ENCODE measurements around the gene CASP10.
"Not testable (repeated sequence)": the region's sequence is repeated elsewhere in the genome, so short reads cannot be mapped to it uniquely, and the experiment has no call there.

CASP10 gene, protein sequence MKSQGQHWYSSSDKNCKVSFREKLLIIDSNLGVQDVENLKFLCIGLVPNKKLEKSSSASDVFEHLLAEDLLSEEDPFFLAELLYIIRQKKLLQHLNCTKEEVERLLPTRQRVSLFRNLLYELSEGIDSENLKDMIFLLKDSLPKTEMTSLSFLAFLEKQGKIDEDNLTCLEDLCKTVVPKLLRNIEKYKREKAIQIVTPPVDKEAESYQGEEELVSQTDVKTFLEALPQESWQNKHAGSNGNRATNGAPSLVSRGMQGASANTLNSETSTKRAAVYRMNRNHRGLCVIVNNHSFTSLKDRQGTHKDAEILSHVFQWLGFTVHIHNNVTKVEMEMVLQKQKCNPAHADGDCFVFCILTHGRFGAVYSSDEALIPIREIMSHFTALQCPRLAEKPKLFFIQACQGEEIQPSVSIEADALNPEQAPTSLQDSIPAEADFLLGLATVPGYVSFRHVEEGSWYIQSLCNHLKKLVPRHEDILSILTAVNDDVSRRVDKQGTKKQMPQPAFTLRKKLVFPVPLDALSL

DNA sequence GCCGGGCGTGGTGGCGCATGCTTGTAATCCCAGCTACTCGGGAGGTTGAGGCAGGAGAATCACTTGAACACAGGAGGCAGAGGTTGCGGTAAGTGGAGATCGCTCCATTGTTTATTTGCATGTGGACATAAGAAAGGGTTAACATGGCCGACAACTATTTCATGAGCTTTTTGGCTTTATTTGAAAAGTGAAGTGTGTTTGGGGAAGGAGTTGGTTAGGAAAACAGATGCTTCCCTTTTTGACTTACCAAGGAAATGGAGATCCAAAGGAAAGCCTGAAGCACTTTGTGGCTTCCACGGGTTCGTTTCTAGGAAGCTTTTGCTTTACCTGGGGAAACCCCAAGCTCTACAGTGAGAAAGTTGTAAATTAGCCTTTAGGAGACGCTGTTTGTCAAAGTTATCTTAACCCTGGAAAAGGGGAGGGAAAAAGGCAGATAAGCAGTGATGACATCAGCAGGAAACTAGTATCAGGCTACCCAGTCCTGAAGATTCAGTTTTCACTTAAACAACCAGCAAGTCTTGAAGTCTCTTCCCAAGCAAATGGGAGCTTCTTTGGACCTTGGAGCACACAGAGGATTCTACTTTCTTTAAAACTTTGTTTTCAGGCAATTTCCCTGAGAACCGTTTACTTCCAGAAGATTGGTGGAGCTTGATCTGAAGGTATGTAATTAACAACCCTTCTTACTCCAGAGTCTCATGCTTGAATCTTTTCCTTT lies at the start of gene CASP10:
TSS of gene CASP10 (plus strand) at position 492 of the 715 bp plus-strand sequence. CDS start 2,637 bp downstream, outside the sequence.
- DNase-seq: no peak

DNA sequence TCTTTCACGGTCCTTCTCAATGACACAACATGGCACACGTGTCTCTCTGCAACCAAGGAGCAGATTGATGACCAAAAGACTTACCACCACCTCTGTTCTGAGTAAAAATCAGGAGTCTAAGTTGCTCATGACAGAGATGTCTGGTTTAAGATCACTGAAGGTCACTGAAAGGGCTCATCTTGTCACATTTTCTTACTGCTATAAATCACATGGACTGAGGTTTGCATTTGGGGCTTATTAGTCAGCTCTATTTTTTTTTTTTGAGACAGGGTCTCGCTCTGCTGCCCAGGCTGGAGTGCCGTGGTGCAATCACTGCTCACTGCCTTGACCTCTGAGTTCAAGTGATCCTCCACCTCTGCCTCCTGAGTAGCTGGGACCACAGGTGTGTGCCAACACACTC lies 47.6 kb upstream of the CASP10 start:
- no peak for DNase-seq

DNA sequence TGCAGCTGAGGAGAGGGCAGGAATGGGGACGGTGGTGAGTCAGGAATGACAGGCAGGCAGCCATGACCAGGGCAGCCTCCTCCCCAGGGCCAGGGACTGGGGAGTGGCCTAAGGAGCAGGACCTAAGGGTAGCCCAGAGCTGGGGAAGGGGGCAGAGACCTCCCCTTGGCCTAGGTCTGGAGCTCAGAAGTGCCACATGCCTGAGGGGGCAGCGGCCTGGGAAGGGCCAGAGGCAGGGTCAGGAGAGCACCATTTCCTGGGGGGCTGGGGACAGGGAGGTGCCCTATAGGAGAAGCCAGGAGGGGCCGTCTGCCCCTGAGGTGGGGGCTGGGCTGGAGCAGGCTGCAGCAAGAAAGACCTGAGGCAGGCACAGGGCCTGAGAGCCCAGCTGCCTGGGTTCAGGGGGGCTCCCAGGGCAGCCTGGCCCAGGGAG lies 46.0 kb upstream of the CASP10 start:
- no peak for DNase-seq

DNA sequence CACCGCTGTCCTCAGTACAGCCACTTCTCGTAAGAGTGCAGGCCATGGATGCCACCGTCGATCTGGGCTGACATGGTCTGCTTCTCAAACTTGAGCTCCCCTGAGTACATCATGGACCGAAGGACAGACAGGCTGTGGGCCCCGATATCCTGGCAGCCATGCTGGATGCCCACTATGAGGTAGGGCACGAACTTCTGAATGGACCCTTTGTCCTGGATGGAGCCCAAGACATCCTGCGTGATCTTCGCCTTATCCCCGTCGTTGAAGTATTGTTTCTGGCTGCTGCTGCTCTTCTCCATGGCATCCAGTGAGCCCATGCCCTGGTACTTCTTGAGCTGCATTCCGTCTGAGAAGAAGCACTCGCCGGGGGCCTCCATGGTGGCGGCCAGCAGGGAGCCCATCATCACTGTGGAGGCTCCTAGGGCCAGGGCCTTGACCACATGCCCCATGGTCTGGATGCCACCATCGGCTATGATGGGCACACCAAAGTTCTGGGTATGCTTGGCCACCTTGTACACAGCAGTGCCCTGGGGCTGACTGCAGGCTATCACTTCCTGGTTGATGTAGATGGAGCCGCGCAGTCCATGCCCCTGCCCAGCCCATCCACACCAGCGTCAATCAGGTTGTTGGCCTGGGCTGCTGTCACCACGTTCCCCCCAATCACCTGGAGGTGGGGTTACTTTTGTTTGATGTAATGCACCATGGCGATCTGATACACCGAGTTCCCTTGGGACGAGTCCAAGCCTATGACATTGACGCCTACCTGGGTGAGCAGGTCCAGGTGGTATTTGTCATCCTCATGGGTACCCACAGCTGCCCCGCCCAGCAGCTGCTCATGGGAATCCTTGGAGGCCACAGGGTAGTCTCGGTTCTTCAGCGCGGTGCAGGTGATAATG lies 45.2 kb upstream of the CASP10 start:
- DNase-seq: no peak

DNA sequence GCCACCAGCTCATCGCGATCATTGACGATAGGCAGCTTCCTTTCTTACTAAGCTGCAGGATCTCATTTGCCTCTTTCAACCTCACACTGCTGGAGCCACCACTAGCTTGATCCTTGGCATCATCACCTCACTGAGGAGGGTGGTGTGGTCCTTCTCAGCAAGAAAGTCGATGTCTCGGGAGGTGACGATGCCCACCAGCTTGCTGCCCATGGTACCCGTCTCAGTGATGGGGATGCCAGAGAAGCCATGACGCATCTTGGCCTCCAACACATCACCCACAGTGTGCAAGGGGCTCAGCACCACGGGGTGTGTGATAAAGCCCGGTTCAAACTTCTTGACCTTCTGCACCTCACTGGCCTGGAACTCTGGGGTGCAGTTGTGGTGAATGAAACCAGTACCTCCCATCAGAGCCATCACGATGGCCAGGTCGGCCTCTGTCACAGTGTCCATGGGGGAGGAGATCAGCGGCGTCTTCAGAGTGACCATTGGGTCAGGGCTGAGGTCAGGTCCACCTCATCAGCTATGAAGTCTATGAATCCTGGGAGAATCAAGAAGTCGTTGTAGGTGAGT lies 44.5 kb upstream of the CASP10 start:
- no peak for DNase-seq

DNA sequence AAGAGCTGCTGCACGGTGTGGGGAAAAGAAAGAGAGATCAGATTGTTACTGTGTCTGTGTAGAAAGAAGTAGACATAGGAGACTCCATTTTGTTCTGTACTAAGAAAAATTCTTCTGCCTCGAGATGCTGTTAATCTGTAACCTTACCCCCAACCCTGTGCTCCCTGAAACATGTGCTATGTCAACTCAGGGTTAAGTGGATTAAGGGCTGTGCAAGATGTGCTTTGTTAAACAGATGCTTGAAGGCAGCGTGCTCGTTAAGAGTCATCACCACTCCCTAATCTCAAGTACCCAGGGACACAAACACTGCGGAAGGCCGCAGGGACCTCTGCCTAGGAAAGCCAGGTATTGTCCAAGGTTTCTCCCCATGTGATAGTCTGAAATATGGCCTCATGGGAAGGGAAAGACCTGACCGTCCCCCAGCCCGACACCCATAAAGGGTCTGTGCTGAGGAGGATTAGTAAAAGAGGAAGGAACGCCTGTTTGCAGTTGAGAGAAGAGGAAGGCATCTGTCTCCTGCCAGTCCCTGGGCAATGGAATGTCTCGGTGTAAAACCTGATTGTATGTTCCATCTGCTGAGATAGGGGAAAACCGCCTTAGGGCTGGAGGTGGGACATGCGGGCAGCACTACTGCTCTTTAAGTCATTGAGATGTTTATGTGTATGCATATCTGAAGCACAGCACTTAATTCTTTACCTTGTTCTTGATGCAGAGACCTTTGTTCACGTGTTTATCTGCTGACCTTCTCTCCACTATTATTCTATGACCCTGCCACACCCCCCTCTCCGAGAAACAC lies 43.8 kb upstream of the CASP10 start:
- not testable (repeated sequence) for DNase-seq

DNA sequence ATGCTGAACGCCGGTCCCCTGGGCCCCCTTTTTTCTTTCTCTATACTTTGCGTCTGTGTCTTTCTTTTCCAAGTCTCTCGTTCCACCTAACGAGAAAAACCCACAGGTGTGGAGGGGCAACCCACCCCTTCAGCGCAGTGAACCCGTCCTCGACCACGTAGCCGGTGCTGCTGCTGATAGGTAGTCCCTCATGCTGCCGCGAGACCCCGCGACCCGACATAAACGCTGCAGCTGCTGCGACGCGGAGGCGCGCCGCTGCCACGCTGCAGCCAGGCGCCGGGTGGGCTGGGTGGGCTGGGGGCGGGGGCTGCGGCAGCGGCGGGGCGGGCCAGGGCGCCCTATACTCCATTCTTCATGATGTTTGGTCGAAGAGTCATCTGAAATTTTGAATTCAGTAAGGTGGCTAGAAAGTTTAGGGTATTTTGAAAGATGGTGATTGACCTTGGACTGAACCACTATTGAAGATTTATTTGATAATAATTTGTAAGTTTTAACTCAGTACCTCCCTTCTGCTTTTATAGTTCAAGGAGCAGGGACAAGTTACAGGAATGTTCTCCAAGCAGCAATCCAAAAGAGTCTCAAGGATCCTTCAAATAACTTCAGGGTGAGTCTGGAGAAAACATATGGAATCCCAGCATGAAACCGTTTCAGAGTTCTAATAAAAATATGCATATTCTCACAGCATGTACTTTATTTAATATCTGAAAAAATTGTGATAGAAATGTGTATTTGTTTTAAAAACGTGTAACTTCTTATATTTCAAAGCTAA lies 42.9 kb upstream of the CASP10 start:
- DNase-seq: no peak

DNA sequence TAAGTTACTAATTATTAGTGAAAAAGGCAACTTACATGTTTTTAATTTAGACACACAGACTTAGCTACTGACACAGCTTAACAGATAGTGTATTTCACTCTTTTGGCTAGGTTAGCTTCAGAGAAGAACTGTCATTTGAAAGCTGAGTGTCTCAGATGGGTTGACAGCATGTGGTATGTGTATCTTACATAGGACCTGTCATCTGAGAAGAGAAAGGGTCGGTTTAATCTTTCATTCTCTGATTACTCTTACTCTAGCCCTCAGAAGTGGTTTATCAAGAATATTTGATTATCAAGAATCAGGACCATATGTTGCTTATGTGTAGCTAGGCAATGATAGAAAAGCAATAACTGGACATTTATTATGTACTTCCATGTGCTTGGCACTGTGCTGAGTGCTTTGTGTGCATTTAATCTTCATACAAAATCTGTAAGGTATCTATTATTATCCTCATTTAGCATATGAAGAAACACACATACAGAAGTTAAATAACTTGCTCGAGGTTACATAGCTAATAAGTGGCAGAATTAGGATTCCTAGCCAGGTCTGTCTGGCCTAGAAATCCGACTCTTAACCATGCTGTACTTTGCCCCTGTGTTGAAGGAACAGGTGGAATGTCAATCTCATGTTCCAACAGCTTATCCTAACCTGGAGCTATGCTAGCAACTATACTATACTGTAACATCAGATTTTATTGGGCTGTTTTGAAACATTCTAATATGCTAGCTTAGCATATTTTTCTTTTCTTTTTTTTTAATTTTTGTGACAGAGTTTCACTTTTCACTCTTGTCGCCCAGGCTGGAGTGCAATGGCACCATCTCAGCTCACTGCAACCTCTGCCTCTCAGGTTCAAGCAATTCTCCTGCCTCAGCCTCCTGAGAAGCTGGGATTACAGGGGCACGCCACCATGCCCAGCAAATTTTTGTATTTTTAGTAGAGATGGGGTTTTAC lies 38.6 kb upstream of the CASP10 start:
- no peak for DNase-seq

DNA sequence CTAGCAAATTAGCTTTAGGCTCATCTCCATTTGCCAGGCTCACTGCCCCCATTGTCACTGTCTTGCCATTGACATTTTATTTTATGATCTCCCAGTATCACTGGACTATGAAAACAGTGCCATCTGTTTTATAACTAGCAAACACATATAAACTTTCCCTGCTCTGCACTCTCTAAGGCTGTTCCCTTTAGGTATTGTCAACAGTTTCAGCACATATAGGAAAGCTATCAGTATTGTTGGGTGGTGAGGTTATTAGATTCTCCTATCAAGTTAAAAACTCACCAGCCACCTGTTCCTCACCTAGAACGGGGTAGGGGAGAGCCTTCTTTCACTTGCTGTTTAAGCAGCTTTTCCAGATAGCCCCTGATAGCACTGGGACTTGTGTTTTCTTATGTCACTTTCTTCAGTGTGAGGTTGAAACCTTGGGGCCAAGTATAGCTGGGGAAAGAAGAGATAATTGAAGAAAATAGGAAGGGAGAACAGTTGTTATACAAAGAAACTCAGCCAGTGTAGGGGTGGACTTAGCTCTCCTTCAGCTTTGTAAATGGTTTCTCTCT lies 34.4 kb upstream of the CASP10 start:
- DNase-seq: no peak

DNA sequence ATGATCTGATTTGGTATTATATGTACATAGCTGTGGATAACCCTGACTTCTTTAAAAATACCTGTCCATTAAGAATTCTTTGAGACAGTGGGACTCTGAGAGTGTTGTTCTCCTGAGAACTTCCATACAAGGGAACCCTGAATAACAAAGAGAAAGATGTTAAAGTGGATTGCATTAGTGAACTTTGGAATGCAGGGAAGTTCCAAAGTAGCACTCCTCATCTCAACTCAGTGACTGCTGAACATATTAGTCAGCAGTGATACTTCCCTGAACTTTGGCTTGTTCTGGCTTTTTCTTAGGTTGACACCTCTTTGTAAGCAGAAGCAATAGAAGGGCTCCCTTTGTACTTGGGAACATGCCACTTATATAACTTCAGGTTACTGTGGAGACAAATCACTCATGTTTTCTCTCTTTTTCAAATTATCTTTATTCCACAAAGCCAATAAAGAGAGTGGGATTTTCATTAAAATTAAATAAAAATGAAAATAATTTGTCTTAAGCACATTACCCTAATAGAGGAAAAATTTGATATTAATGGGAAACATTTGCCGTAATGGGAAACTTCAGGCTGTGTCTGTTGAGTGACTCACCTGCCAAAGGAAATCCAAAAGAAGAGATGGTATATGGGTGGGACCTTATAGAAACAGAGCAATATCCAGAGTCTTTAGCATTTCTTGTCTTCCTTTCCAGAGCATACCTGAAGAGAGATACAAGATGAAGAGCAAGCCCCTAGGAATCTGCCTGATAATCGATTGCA lies 33.7 kb upstream of the CASP10 start:
- no peak for DNase-seq

DNA sequence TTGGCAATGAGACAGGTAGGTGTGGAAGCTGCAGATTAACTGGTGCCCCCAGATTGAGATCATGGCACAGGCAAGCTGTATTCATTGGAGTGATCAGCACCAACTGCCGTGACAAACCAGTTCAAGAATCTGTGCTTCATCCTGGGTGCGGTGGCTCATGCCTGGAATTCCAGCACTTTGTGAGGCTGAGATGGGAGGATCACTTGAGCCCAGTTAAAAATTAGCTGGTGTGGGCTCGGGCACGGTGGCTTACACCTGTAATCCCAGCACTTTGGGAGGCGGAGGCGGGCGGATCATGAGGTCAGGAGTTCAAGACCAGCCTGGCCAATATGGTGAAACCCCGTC lies 33.1 kb upstream of the CASP10 start:
- not testable (repeated sequence) for DNase-seq

DNA sequence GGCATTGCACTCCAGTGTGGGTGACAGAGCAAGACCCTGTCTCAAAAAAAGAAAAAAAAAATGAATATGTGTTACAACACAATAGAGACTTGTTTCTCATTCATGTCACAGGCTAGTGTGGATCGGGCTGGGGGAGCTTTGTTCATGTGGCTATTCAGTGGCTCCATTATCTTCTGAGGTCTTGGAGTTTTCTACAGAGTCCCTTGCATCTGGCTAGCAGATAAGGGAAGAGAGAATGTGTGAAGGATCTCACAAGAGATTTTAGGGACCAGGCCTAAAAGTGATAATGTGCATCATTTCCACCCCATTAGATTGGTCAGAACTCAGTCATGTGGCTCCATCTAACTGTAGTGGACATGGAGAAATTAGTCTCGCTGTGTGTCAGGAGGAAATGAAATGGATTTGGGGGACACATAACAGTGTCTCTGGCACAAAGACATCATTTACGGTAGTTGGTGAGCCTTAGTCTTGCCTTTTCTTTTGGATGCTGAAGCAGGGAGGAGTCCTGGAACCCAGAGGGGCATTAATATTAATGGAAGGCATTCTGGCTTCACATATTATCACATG lies 32.4 kb upstream of the CASP10 start:
- DNase-seq: no peak

DNA sequence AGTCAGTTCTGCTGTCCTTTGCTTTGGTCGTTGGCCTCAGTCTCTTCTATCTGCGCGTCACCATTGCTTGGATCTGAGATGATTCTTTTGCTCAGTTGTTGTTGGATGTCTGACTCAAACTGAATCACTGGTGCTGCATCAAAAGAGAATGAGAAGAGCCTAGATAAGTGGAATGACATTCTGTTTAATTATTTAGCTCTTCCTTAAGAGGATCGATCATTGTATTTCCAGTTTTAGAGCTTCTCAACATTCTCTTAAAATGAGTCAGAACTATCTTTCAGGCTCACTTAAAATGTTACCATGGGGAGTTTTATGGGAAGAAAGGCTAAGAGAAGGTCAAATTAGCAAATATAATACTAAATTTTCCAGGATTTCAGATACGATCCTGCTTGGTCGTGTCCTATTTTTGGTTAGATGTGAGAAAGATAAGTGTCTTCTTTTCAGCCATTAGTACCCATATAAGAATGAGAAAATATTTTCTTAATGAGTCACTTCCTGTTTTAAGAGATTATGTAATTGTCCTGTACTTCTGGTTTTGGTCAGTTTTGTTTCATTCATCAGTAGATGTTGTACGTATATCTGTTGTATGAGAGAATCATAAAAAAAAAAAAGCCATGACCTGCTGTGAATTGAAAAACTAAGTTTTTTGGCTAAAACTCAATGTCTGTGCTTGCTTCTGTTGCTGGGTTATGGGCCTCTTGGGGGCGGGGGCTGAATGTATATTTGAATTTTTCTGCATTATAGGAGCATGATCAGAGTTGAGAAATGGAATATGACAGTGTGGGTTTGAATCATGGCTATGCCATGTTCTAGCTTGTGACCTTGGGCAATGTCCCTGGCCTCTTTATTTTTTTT lies 31.6 kb upstream of the CASP10 start:
- no peak for DNase-seq

DNA sequence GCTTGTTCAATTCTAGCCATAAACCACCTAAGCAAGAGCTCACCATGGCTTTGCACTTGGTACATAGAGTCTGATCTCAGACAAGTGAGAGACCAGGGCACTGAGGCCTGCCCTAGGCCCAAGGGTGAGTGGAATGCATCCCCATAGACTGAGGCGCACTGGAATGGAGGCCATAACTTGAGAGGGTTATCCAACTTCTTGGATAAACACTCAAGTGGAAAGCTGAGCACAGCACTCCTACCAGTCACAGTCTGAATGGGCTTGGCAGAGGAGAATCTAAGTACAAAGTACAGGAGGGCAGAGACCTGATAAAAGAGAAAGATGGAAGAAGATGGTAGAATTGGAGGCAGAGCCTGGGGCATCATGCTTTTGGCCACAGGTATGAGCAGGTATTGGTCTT lies 30.4 kb upstream of the CASP10 start:
- DNase-seq: no peak

DNA sequence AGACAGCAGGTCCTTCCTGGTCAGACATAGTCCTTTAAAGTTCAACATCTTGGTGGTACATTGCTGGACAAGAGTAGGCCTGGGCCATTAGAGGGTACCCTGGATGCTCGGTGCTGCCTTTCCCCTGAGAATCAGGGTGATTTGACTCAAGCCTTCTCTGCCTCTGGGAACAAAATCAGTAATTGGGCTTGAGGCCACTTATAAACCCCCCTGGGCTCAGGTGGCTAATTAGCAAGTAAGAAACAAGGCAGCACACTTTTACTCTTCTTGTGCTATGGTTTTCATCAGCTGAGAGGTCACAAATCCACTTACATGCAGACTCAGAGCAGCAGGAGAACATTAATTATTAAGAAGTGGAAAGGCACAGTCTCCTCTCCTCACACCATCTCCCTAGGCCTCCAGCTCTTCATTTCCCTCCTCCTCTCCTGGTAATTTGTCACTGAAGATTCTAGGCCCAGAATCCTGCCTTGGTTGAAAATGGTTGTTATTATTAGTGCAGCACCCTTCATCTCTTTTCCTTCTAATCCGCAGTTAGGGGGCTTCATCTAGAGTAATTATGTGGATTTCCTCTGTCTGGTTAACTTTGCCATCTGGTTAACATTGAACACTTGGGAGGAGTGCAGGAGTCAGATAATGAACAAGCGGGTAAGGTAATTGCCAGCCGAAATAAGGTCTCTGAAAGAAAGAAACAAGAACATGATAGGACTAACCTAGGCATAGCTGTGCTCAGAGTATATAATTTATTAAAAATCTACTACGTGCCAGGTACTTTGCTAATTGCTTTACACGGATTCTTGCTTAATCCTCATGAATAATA lies 29.7 kb upstream of the CASP10 start:
- DNase-seq: no peak

DNA sequence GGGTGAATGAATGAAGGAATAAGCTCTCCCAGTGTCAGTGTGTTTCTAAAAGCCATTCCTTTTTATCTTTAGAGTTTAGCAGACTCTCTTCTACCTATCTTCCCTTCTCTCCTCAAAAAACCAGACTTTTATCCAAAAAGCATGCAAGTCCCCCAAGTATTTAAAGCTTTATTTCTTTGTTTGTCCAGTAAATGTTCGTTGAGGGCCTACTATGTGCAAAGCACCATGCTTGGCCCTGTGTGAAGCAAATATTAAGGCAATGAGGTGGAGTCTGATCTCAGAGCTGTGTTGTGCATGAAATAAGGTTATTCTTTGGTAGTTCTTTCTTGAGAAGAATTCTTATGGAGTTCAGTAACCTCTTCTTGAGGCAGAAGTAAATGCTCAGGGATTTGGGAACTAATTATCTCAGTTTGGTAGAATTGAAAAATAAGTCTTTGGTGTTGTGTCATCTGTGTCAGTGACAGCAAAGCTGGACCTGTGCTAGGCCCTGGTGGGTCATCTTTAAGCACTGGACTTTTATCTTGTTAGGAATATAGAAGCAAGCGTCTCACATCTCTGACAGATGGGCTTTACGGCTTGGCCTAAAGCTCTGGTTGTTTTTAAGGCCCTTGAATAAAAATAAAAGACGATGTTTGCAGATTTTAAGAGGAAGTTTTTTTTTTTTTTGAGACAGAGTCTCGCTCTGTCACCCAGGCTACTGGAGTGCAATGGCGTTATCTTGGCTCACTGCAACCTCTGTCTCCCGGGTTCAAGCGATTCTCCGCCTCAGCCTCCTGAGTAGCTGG lies 28.1 kb upstream of the CASP10 start:
- DNase-seq: no peak

All from NCI-H1092 (cell line).